ENCODE results near the gene PSMB5.

The PSMB5 gene

GRCh38 chr14:23047751-23048693 lies 13.3 kb upstream of the PSMB5 start:
- Histone ChIP-seq H3K4me2 (ENCODE audit: insufficient read depth, low read length) (no peak overlapping the region), H3K36me3 (ENCODE audit: insufficient read depth, low read length) (no peaks in the 10 kb centered on the region), H3K79me2 (ENCODE audit: insufficient read depth, low read length) (no peaks in the 10 kb centered on the region), H4K20me1 (ENCODE audit: insufficient read depth, low read length) (no peaks in the 10 kb centered on the region), H3K4me1 (ENCODE audit: insufficient read depth, low read length) (no peaks in the 10 kb centered on the region), H3K4me3 (ENCODE audit: low read depth in 1 of 2, low read length in 2 of 2) (no peak overlapping the region), H2AFZ (ENCODE audit: low read depth, low read length) (no peak overlapping the region), H3K9ac (ENCODE audit: low read depth, low read length) (no peak overlapping the region), H3K27me3 (ENCODE audit: insufficient read depth, low read length, poor library complexity) (peaks cover 2% of the 10 kb centered on the region), H3K27ac (ENCODE audit: low read length) (no peak overlapping the region), H3K9me3 (ENCODE audit: insufficient read depth, low read length, severe bottlenecking) (no peaks in the 10 kb centered on the region)
- TF ChIP-seq CTCF (IDR thresholded peaks at IDR 0.05; ENCODE audit: borderline replicate concordance, extremely low read depth, low read length, poor library complexity, severe bottlenecking) (no peak), EZH2 (IDR thresholded peaks at IDR 0.05; ENCODE audit: borderline replicate concordance, low read depth, low read length, severe bottlenecking) (no peak)
- no peak for DNase-seq
- no peak for ATAC-seq (ENCODE audit: insufficient read depth, low read depth)

- H3K36me3 ChIP-seq (ENCODE audit: insufficient read depth, low read length): no peaks in the 10 kb centered on the region
- no peak overlapping the region for H3K4me2 ChIP-seq (ENCODE audit: insufficient read depth, low read length)
- DNase-seq (no peak), ATAC-seq (ENCODE audit: insufficient read depth, low read depth) (no peak)
- peaks cover 2% of the 10 kb centered on the region for H3K27me3 ChIP-seq (ENCODE audit: insufficient read depth, low read length, poor library complexity)
- TF ChIP-seq EZH2 (IDR thresholded peaks at IDR 0.05; ENCODE audit: borderline replicate concordance, low read depth, low read length, severe bottlenecking) (no peak), CTCF (IDR thresholded peaks at IDR 0.05; ENCODE audit: borderline replicate concordance, extremely low read depth, low read length, poor library complexity, severe bottlenecking) (no peak)
- H3K4me1 ChIP-seq (ENCODE audit: insufficient read depth, low read length): no peaks in the 10 kb centered on the region
- no peaks in the 10 kb centered on the region for H4K20me1 ChIP-seq (ENCODE audit: insufficient read depth, low read length)
- no peak overlapping the region for H3K9ac ChIP-seq (ENCODE audit: low read depth, low read length)
- H3K27ac ChIP-seq (ENCODE audit: low read length): no peak overlapping the region
- H3K4me3 ChIP-seq (ENCODE audit: low read depth in 1 of 2, low read length in 2 of 2): no peak overlapping the region
- H2AFZ ChIP-seq (ENCODE audit: low read depth, low read length): no peak overlapping the region
- no peaks in the 10 kb centered on the region for H3K79me2 ChIP-seq (ENCODE audit: insufficient read depth, low read length)
- H3K9me3 ChIP-seq (ENCODE audit: insufficient read depth, low read length, severe bottlenecking): no peaks in the 10 kb centered on the region
These were observed 12.4 kb upstream of the PSMB5 start for GRCh38 chr14:23047034-23047634.

- DNase-seq: no peak
- no peaks in the 10 kb centered on the region for H3K9me3 ChIP-seq (ENCODE audit: insufficient read depth, low read length, severe bottlenecking)
- peaks cover 2% of the 10 kb centered on the region for H3K27me3 ChIP-seq (ENCODE audit: insufficient read depth, low read length, poor library complexity)
- no peaks in the 10 kb centered on the region for H3K79me2 ChIP-seq (ENCODE audit: insufficient read depth, low read length)
- no peak overlapping the region for H3K4me2 ChIP-seq (ENCODE audit: insufficient read depth, low read length)
- H3K9ac ChIP-seq (ENCODE audit: low read depth, low read length): no peak overlapping the region
- TF ChIP-seq CTCF (IDR thresholded peaks at IDR 0.05; ENCODE audit: borderline replicate concordance, extremely low read depth, low read length, poor library complexity, severe bottlenecking) (no peak), EZH2 (IDR thresholded peaks at IDR 0.05; ENCODE audit: borderline replicate concordance, low read depth, low read length, severe bottlenecking) (no peak)
- no peak overlapping the region for H3K27ac ChIP-seq (ENCODE audit: low read length)
- no peaks in the 10 kb centered on the region for H3K4me1 ChIP-seq (ENCODE audit: insufficient read depth, low read length)
- ATAC-seq (ENCODE audit: insufficient read depth, low read depth): no peak
- H2AFZ ChIP-seq (ENCODE audit: low read depth, low read length): no peak overlapping the region
- no peaks in the 10 kb centered on the region for H3K36me3 ChIP-seq (ENCODE audit: insufficient read depth, low read length)
- H3K4me3 ChIP-seq (ENCODE audit: low read depth in 1 of 2, low read length in 2 of 2): no peak overlapping the region
- H4K20me1 ChIP-seq (ENCODE audit: insufficient read depth, low read length): no peaks in the 10 kb centered on the region
These were observed 11.0 kb upstream of the PSMB5 start for GRCh38 chr14:23045419-23046357.

All from DND-41 (cell line).